Activated naive CD4-positive, alpha-beta T cell treated with anti-CD3 and anti-CD28 coated beads, Interleukin-2, amount 50 U/mL, for 16 hours (primary cell): ENCODE data around the gene TWIST2.

Experiments
- DNase-seq: peaks from one replicate; pipeline ENCODE4 v3.0.0-alpha.2; 2020

Gene TWIST2

GRCh38 chr2:238839428-238839827 is 8.5 kb upstream of the TWIST2 start:
- no peak for DNase-seq

- no peak for DNase-seq
Observed at GRCh38 chr2:238841542-238842164, 6.2 kb upstream of the TWIST2 start.

GRCh38 chr2:238843476-238843875 is 4.4 kb upstream of the TWIST2 start:
- no peak for DNase-seq

- no peak for DNase-seq
Observed at GRCh38 chr2:238845583-238846377, 2.1 kb upstream of the TWIST2 start.

GRCh38 chr2:238846378-238846627 is 1.6 kb upstream of the TWIST2 start:
- DNase-seq, result no peak

- no peak for DNase-seq
Observed at GRCh38 chr2:238846628-238847418, 1.1 kb upstream of the TWIST2 start.

- DNase-seq, result no peak
Observed at GRCh38 chr2:238847419-238847801, 475 bp upstream of the TWIST2 start.

- DNase-seq, result no peak
Observed at GRCh38 chr2:238848691-238848975, 748 bp downstream of the TWIST2 start.

- no peak for DNase-seq
Observed at GRCh38 chr2:238848976-238849853, 1.3 kb downstream of the TWIST2 start.

- no peak for DNase-seq
Observed at GRCh38 chr2:238850091-238850490, 2.2 kb downstream of the TWIST2 start.

- no peak for DNase-seq
Observed at GRCh38 chr2:238851026-238851425, 3.1 kb downstream of the TWIST2 start.

GRCh38 chr2:238851761-238852160 is 3.9 kb downstream of the TWIST2 start:
- no peak for DNase-seq

- no peak for DNase-seq
Observed at GRCh38 chr2:238852206-238852869, 4.5 kb downstream of the TWIST2 start.

- no peak for DNase-seq
Observed at GRCh38 chr2:238853218-238853617, 5.3 kb downstream of the TWIST2 start.

- DNase-seq, result no peak
Observed at GRCh38 chr2:238853721-238854120, 5.8 kb downstream of the TWIST2 start.

GRCh38 chr2:238854246-238854645 is 6.4 kb downstream of the TWIST2 start:
- no peak for DNase-seq

GRCh38 chr2:238854699-238855229 is 6.9 kb downstream of the TWIST2 start:
- DNase-seq, result no peak

GRCh38 chr2:238855299-238855698 is 7.4 kb downstream of the TWIST2 start:
- DNase-seq, result no peak

GRCh38 chr2:238855891-238856580 is 8.2 kb downstream of the TWIST2 start:
- DNase-seq, result no peak

- no peak for DNase-seq
Observed at GRCh38 chr2:238856713-238857567, 9.1 kb downstream of the TWIST2 start.

- DNase-seq, result no peak
Observed at GRCh38 chr2:238857959-238858358, 10.1 kb downstream of the TWIST2 start.
